ENCODE data around the gene SLC16A3. TPM values are rescaled to one million over a fixed set of nuclear protein-coding genes. Genes with fewer than 3 reads are reported as not detected.

Gene SLC16A3
- total RNA-seq, 2 donors from 2014 or later, result 5.0 to 69.2 TPM

DNA sequence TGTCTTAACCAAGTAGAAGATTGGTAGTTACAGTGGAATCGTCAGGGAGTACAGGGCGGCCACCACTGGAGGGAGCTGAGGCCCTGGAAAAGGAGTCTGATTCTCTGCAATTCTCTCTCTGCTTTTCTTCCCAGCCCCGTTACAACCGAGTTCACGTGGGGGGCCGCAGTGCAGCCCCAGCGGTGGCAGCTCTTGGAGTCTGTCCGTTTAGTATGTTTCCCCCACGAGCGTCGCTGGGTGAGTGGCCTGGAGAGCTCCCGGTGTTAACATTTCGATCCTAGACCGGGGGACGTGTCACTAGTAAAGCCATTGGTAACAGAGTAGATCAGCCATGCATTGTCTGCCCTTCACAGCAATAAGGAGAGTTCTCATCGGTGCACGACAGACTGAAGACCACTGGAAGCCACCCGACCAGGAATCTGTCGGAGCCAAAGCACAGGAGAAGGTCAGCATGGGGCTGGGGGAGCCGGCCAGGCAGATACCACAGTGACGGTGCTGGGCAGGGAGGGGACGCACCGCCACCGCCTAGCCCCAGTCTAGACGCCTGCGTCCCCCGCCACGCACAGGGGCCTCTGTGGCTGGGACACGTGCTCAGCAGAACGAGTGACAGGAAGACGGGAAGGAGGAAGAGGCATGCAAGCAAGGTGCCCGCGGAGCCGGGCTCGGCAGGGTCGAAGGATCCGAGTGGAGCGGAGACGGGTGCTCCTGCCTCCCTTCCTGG lies 15.7 kb downstream of the SLC16A3 start:
- Histone ChIP-seq H3K4me3 (no peak overlapping the region), H3K9me3 (no peaks in the 10 kb centered on the region), H3K27ac (peak overlapping the region in 1 of 2 donors; percentile 80), H3K4me1 (replicated peaks) (peaks cover 49% of the 10 kb centered on the region), H3K27me3 (replicated peaks; ENCODE audit: insufficient read depth) (no peaks in the 10 kb centered on the region), H3K36me3 (peaks cover 27 to 39% of the 10 kb centered on the region in 2 donors)
- intact Hi-C loops (cut with DNase I), result loop anchor here (2.0 kb wide), 1 partner anchor 78 kb away; no protein-coding TSS in a partner anchor
- TF ChIP-seq POLR2A (IDR thresholded peaks at IDR 0.05), result no peak
- TF ChIP-seq, protein P1, sequence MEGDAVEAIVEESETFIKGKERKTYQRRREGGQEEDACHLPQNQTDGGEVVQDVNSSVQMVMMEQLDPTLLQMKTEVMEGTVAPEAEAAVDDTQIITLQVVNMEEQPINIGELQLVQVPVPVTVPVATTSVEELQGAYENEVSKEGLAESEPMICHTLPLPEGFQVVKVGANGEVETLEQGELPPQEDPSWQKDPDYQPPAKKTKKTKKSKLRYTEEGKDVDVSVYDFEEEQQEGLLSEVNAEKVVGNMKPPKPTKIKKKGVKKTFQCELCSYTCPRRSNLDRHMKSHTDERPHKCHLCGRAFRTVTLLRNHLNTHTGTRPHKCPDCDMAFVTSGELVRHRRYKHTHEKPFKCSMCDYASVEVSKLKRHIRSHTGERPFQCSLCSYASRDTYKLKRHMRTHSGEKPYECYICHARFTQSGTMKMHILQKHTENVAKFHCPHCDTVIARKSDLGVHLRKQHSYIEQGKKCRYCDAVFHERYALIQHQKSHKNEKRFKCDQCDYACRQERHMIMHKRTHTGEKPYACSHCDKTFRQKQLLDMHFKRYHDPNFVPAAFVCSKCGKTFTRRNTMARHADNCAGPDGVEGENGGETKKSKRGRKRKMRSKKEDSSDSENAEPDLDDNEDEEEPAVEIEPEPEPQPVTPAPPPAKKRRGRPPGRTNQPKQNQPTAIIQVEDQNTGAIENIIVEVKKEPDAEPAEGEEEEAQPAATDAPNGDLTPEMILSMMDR (IDR thresholded peaks at IDR 0.05), result peak; percentile 24 to 65 (median 60)
- no peak for TF ChIP-seq POLR2AphosphoS5 (IDR thresholded peaks at IDR 0.05)
- no peak for DNase-seq (ENCODE audit: low spot score)
- WGBS, result 76% methylated on average over 39 of the region's 39 CpGs

DNA sequence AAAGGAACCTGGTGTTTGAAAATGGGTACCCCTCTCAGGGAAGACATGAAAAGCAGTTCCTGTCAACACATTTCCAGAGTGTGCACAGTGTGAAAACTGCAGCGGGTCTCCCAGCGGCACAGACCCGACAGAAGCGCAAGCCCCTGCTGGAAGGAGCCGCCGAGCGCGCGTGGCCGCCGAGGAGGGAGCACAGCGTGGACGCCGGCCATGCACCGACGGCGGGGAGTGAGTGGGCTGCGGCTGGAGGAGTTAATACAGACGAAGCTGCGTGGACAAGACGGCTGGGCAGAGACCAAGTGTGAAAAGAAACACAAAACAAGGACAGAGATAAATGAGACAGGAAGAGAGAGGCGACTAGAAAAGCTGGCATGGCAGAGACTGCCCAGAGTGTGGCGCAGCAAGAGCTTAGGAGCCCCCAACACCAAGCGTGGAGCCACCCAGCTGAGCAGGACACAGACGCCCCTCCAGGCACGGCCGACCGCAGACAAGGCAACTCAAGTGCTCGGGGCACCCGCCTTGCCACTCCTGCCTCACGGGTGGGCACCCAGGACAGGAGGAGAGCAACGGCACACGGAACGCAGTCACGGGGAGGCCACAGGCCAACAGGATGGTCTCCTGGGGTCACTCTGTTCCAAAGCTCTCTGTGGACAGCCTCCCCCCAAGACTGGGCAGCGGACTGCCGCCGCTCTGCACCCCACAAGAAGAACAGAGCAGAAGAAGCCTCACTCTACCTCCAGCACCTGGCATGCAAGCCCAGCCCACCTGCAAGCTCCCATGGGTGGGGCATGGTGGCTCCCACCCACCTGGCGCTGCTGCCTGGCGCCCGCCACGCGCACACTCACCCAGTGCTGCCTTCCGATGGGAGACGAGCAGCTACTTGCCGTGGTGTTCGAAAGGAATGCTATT lies 16.5 kb downstream of the SLC16A3 start:
- 66% methylated on average over 41 of the region's 47 CpGs for WGBS

DNA sequence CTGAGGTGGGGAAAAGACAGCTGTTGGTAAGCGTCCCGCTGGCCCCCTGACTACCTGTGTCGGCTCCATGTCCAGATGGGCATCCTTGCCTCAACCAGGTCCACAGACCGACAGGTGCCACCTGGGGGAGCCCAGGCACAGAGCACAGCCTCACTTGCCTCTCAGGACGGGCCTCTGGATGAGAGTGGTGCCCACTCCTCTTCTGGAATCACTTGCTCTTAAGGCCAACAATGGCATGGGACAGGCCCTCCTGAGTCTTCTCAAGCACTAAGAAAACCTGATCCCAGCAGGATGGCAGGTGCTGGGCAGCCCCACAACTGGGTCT lies 17.2 kb downstream of the SLC16A3 start:
- H3K27me3 ChIP-seq (replicated peaks; ENCODE audit: insufficient read depth), result no peaks in the 10 kb centered on the region
- no peaks in the 10 kb centered on the region for H3K9me3 ChIP-seq
- H3K4me3 ChIP-seq, result no peak overlapping the region
- peak overlapping the region; percentile 70 to 78 for H3K27ac ChIP-seq
- WGBS, result 45% methylated on average over 5 of the region's 5 CpGs
- peaks cover 41 to 50% of the 10 kb centered on the region in 2 donors for H3K36me3 ChIP-seq
- TF ChIP-seq POLR2A (IDR thresholded peaks at IDR 0.05) (no peak), POLR2AphosphoS5 (IDR thresholded peaks at IDR 0.05) (no peak)
- TF ChIP-seq, protein P1 (IDR thresholded peaks at IDR 0.05), result no peak
- intact Hi-C loops (cut with DNase I), result no loop called here
- DNase-seq (ENCODE audit: low spot score), result no peak
- peaks cover 44% of the 10 kb centered on the region for H3K4me1 ChIP-seq (replicated peaks)

More for the DNA sequence above, 16.5 kb downstream of the SLC16A3 start:
- H3K27ac ChIP-seq, result peak overlapping the region; percentile 70 to 78
- H3K9me3 ChIP-seq, result no peaks in the 10 kb centered on the region
- intact Hi-C loops (cut with DNase I), result loop anchor here (2.0 kb wide), 1 partner anchor 77 kb away; no protein-coding TSS in a partner anchor
- DNase-seq (ENCODE audit: low spot score), result no peak
- peaks cover 50% of the 10 kb centered on the region for H3K4me1 ChIP-seq (replicated peaks)
- H3K27me3 ChIP-seq (replicated peaks; ENCODE audit: insufficient read depth), result no peaks in the 10 kb centered on the region
- H3K36me3 ChIP-seq, result peaks cover 35 to 46% of the 10 kb centered on the region in 2 donors
- H3K4me3 ChIP-seq, result no peak overlapping the region
- TF ChIP-seq POLR2AphosphoS5 (IDR thresholded peaks at IDR 0.05) (peak; percentile 40), POLR2A (IDR thresholded peaks at IDR 0.05) (no peak)

DNA sequence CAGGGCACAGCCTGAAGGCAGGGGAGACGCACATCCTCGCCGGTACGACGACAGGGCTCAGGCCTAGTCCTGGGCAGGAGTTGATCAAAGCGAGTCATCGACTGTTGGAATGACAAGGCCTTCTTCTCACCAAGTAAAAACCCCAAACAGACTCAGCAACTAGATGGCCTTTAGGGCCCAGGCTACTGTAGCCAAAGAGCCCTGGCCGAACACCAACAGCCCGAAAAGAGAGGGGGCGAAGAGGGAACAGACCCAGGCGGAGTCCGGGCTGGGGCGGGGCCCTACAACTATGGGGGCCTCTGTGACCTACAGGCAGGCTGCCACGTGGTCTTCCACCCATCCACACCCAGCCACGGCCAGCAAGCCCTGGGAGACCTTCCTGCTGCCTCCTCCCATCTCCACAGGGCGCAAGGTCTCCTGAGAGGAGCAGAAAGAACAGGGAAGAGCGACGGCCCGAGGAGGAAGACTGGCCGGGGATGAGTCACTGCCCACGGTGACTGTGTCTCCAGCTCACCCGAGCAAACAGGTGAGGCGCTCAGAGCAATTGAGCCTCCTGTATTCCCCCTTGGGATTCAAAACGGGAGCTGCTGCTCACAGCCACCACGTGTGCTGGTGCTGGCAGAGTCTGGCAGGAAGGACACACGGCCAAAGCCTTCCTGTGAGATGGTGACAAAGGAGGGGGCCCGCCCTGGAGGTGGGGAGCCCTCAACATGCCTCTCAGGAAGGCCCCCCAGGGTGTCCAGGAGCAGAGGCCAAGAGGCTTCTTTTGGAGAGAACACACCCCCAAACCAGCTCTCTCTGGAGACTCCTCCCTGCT lies 17.7 kb downstream of the SLC16A3 start:
- Histone ChIP-seq H3K9me3 (no peaks in the 10 kb centered on the region), H3K4me3 (no peak overlapping the region), H3K27me3 (replicated peaks; ENCODE audit: insufficient read depth) (no peaks in the 10 kb centered on the region), H3K36me3 (peaks cover 45 to 55% of the 10 kb centered on the region in 2 donors), H3K4me1 (replicated peaks) (peaks cover 38% of the 10 kb centered on the region), H3K27ac (peak overlapping the region; percentile 70 to 78)
- intact Hi-C loops (cut with DNase I), result no loop called here
- 33% methylated on average over 25 of the region's 27 CpGs for WGBS
- no peak for DNase-seq (ENCODE audit: low spot score)
- peak; percentile 42 for TF ChIP-seq POLR2AphosphoS5 (IDR thresholded peaks at IDR 0.05)
- no peak for TF ChIP-seq POLR2A (IDR thresholded peaks at IDR 0.05)
- TF ChIP-seq, protein P1 (IDR thresholded peaks at IDR 0.05), result peak in 1 of 4 experiments; percentile 10

Data from prostate gland (tissue), 2 donors.